GM12891 (cell line): Measurements from ENCODE around the gene RAD21L1.

ENCODE experiments used
- PAX5 ChIP-seq: IDR thresholded peaks from 2 replicates; pipeline ENCODE4 v1.6.1; 2011; ENCODE audit warnings: low read length, moderate library complexity, mild to moderate bottlenecking; ENCODE audit not compliant: insufficient read depth, severe bottlenecking
- POLR2A ChIP-seq: IDR thresholded peaks from 2 replicates; pipeline ENCODE4 v1.6.1; 2011; ENCODE audit warnings: low read depth, low read length, control low read depth
- POLR2AphosphoS5 ChIP-seq: IDR thresholded peaks from 2 replicates; pipeline ENCODE4 v1.6.1; 2011; ENCODE audit warnings: low read depth, low read length, control low read depth
- POU2F2 ChIP-seq: IDR thresholded peaks from 2 replicates; pipeline ENCODE4 v1.6.1; 2011; ENCODE audit warnings: low read depth, mild to moderate bottlenecking, control low read depth, low read length, moderate library complexity
- SPI1 ChIP-seq: IDR thresholded peaks from 2 replicates; pipeline ENCODE4 v1.6.1; 2011; ENCODE audit warnings: low read depth, low read length, control low read depth
- TAF1 ChIP-seq: IDR thresholded peaks from 2 replicates; pipeline ENCODE4 v1.6.1; 2011; ENCODE audit warnings: low read depth, low read length, control low read depth

DNA sequence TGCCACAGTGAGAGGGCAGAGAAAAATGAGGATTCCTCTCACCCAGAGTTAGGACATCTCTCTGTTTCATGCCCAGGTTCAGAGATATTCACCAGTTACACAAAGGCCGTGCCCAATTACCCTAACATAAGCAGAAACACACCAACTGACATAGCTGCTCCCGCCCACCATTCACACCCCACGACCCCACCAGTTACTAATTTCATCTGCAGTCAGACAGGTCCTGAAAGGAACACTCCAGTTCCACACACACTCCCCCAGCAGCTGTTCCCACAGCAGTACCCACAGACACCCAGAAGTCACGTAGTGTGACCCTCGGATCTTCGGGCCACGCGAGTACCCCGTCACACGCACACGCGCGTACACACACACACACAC is 41.6 kb upstream of the RAD21L1 start:
- TF ChIP-seq POLR2AphosphoS5 = no peak
- no peak for TF ChIP-seq SPI1
- no peak for TF ChIP-seq POLR2A
- no peak for TF ChIP-seq TAF1
- no peak for TF ChIP-seq POU2F2
- TF ChIP-seq PAX5 = no peak
